Smooth muscle cell of the coronary artery (primary cell): ENCODE results near the gene SPCS2. TPM values are rescaled to one million over a fixed set of nuclear protein-coding genes. Genes with fewer than 3 reads are reported as not detected.

Source experiments
- total RNA-seq: library from RNA; depleted of rRNA; stranded (reverse); fragments of >200 nt; gene quantifications from 2 replicates; pipeline ENCODE4 v1.2.3, GENCODE V29; 2014; ENCODE audit warnings: low replicate concordance

The SPCS2 gene
- 22.3 and 56.0 TPM in 2 replicates for total RNA-seq

GRCh38 chr11:74948898-74949752 lies at the start of gene SPCS2, which contains the start of gene XRRA1:
Gene SPCS2, plus strand, starts transcription at chr11:74949266. Its CDS starts 20 bp downstream, at chr11:74949286.
Gene XRRA1, minus strand, starts transcription at chr11:74949091. Its CDS starts 8,213 bp downstream, at chr11:74940878.

GRCh38 chr11:74988541-74989259 lies 39.6 kb downstream of the SPCS2 start, which contains the start of gene NEU3:
Gene NEU3, plus strand, starts transcription at chr11:74988933. Its CDS starts 128 bp downstream, at chr11:74989061.

Other genes with a start within 250 kb of the SPCS2 start
- not detected in 2 replicates for gene CHRDL2, start 217.8 kb upstream of the SPCS2 start, total RNA-seq
- gene RNF169, start 200.4 kb upstream of the SPCS2 start, total RNA-seq: 14.4 and 24.0 TPM in 2 replicates
- 2.9 and 8.9 TPM in 2 replicates for gene XRRA1, start 175 bp upstream of the SPCS2 start, total RNA-seq
- 4.0 and 6.6 TPM in 2 replicates for gene NEU3, start 39.7 kb downstream of the SPCS2 start, total RNA-seq
- not detected in 2 replicates for gene OR2AT4, start 147.6 kb downstream of the SPCS2 start, total RNA-seq
- gene SLCO2B1, start 201.8 kb downstream of the SPCS2 start, total RNA-seq: under 0.01 TPM in 1 of 2 replicates, not detected in the other